T-cell (primary cell): ENCODE results near the gene CHAF1A. TPM values are rescaled to one million over a fixed set of nuclear protein-coding genes. Genes with fewer than 3 reads are reported as not detected.

Experiments used
- ATAC-seq, 4 experiments: fragments of 200-7000 bp in 3 of 4; fragments of 150-1000 bp in 1 of 4; cut with Tn5 transposase; replicated peaks in 1 of 4; 1 replicate in 3 of 4; 2 replicates in 1 of 4; pipeline ENCODE4 v1.10.0; 2021; ENCODE audit warnings: moderate library complexity in 3 of 4, mild to moderate bottlenecking in 2 of 4, moderate number of reproducible peaks in 1 of 4
- CTCF ChIA-PET, 2 donors: fragments of 300-600 bp; sonication (Branson Sonifier 250); formaldehyde crosslinking; loops; one replicate each; lab custom pipeline; 2022; ENCODE audit warnings: antibody characterized with exemption in 2 of 2; lab: Charles Lee
- POLR2A ChIA-PET, 2 donors: fragments of 300-600 bp; sonication (Branson Sonifier 250); formaldehyde crosslinking; loops; one replicate each; lab custom pipeline; 2022; ENCODE audit warnings: antibody characterized with exemption in 2 of 2; lab: Charles Lee
- DNase-seq, 35 experiments: peaks; one replicate each; pipeline versions ENCODE4 v3.0.0 to v3.0.0-alpha.2; 2013 to 2023
- H3K27ac ChIP-seq: one replicate; pipeline ENCODE4 v1.5.1; 2013; ENCODE audit warnings: low read length
- H3K27me3 ChIP-seq, 2 experiments: replicated peaks in 1 of 2; 1 replicate in 1 of 2; 2 replicates in 1 of 2; pipeline versions ENCODE4 v1.6.1 to v1.7.0; 2013; ENCODE audit warnings: low read length in 1 of 2, mixed read lengths in 1 of 2; ENCODE audit not compliant: control insufficient read depth in 2 of 2, insufficient read depth in 2 of 2; ENCODE audit errors: extremely low read depth in 1 of 2
- H3K36me3 ChIP-seq, 2 donors: 1 replicate in 1 of 2; 2 replicates in 1 of 2; pipeline versions ENCODE4 v1.6.1 to v1.7.0; 2013; ENCODE audit warnings: low read length in 1 of 2; ENCODE audit not compliant: control insufficient read depth in 2 of 2, insufficient read depth in 1 of 2; ENCODE audit errors: extremely low read depth in 1 of 2
- H3K4me1 ChIP-seq, 2 experiments: 1 replicate in 1 of 2; 2 replicates in 1 of 2; pipeline versions ENCODE4 v1.6.1 to v1.7.0; 2013; ENCODE audit warnings: low read length in 2 of 2, mixed read lengths in 1 of 2; ENCODE audit not compliant: insufficient read depth in 2 of 2, control insufficient read depth in 1 of 2; ENCODE audit errors: extremely low read depth in 1 of 2
- H3K4me3 ChIP-seq, 2 donors: 1 replicate in 1 of 2; 2 replicates in 1 of 2; pipeline versions ENCODE4 v1.5.1 to v1.7.0; 2013; ENCODE audit warnings: mild to moderate bottlenecking in 2 of 2, low read length in 1 of 2, moderate library complexity in 1 of 2; ENCODE audit not compliant: control insufficient read depth in 1 of 2; ENCODE audit errors: extremely low read depth in 1 of 2
- H3K9me3 ChIP-seq: 2 replicates; pipeline ENCODE4 v1.7.0; 2013
- H3K27ac Mint-ChIP-seq, 2 donors: one replicate each; pipeline ENCODE4 v1.8.0; 2020 to 2021; ENCODE audit warnings: mild to moderate bottlenecking in 2 of 2, mixed read lengths in 2 of 2
- H3K27me3 Mint-ChIP-seq, 2 donors: one replicate each; pipeline ENCODE4 v1.8.0; 2021 to 2022; ENCODE audit warnings: mixed read lengths in 2 of 2
- H3K36me3 Mint-ChIP-seq: one replicate; pipeline ENCODE4 v1.8.0; 2021; ENCODE audit warnings: mixed read lengths
- H3K4me1 Mint-ChIP-seq, 3 donors: one replicate each; pipeline ENCODE4 v1.8.0; 2020 to 2022; ENCODE audit warnings: mixed read lengths in 3 of 3, mild to moderate bottlenecking in 1 of 3
- H3K4me3 Mint-ChIP-seq, 3 donors: one replicate each; pipeline ENCODE4 v1.8.0; 2020 to 2022; ENCODE audit warnings: mild to moderate bottlenecking in 3 of 3, mixed read lengths in 3 of 3, moderate library complexity in 3 of 3
- H3K9me3 Mint-ChIP-seq, 3 donors: one replicate each; pipeline ENCODE4 v1.8.0; 2020 to 2022; ENCODE audit warnings: mixed read lengths in 3 of 3
- WGBS: methylation state at CpG from one replicate; pipeline ENCODE4 v1.1.5; 2013; ENCODE audit warnings: missing lambda C conversion rate; ENCODE audit not compliant: insufficient coverage; 5-methylcytosine and 5-hydroxymethylcytosine counted together
- total RNA-seq, 35 experiments: library from RNA in 6 of 35; stranded (reverse) in 6 of 35; fragments of 120-200 nt in 1 of 35; gene quantifications; one replicate each; pipeline versions ENCODE4 v1.2.1 to v1.2.4 and lab custom pipeline; 2013 to 2026

CHAF1A gene
- total RNA-seq, 5 donors from 2014 or later (not counting 1 experiment from before 2014, with no cell fraction given) = 14.4 to 27.3 (median 16.5) TPM

DNA sequence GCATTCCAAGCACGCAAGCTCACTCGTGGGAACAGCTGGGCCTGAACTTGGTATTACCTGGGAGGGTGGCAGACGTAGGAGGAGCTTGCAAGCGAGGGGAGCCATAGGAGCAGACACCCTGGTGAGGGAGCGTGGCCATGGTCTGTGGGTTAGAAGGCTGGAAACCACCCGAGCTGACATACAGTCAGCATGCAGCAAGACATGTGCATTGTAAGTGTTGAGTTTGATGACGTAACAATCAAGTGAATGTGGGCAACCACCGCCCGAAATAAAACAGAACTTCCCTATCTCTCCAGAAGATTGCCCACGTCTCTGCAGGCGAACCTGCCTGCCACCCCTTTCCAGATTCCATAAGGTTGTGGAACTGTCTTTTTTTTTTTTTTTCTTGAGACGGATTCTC lies 28.3 kb downstream of the CHAF1A start:
- no peaks in the 10 kb centered on the region for H3K27me3 Mint-ChIP-seq
- Histone ChIP-seq H3K4me1 (no peaks in the 10 kb centered on the region), H3K4me3 (no peak overlapping the region), H3K27me3 (no peaks in the 10 kb centered on the region), H3K36me3 (peaks cover 12 to 30% of the 10 kb centered on the region in 2 donors), H3K9me3 (no peaks in the 10 kb centered on the region), H3K27ac (no peak overlapping the region)
- no peaks in the 10 kb centered on the region for H3K9me3 Mint-ChIP-seq
- H3K4me3 Mint-ChIP-seq = no peak overlapping the region
- H3K27ac Mint-ChIP-seq = no peak overlapping the region
- no peak for ATAC-seq
- WGBS = 97% methylated on average over 5 of the region's 12 CpGs
- peaks cover 31% of the 10 kb centered on the region for H3K36me3 Mint-ChIP-seq
- ChIA-PET CTCF (no interaction called here), POLR2A (no interaction called here)
- DNase-seq = peak in 7 of 35 experiments; percentile 6 to 53 (median 17)
- no peaks in the 10 kb centered on the region for H3K4me1 Mint-ChIP-seq

DNA sequence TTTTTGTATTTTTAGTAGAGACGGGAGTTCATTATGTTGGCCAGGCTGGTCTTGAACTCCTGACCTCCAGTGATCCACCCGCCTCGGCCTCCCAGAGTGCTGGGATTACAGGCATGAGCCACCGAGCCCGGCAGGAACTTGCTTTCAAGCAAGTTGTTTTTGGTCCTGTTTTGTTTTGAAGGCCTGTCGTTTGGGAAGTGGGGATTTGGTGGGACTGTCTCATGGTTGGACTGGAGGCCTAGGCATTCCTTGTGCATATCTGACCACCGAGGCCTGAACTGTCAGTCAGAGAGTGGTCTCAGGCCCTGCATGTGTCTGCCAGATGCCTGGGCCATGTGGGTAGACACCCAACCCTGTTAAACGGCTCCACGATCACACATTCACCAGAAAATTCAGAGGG lies 28.9 kb downstream of the CHAF1A start:
- H3K4me1 ChIP-seq = no peaks in the 10 kb centered on the region
- Mint-ChIP-seq H3K9me3 (no peaks in the 10 kb centered on the region), H3K4me3 (no peak overlapping the region), H3K27ac (no peak overlapping the region), H3K27me3 (no peaks in the 10 kb centered on the region), H3K36me3 (peaks cover 31% of the 10 kb centered on the region), H3K4me1 (no peaks in the 10 kb centered on the region)
- peaks cover 12 to 30% of the 10 kb centered on the region in 2 donors for H3K36me3 ChIP-seq
- CTCF ChIA-PET = interaction anchor here in 1 of 2 donors (0.7 kb wide), 1 partner anchor 38 kb away, joined by 3 read pairs; no protein-coding TSS in a partner anchor
- POLR2A ChIA-PET = no interaction called here
- ATAC-seq (no peak), DNase-seq (no peak)
- no peak overlapping the region for H3K27ac ChIP-seq
- H3K4me3 ChIP-seq = no peak overlapping the region
- WGBS = 88% methylated on average over 6 of the region's 9 CpGs
- H3K9me3 ChIP-seq = no peaks in the 10 kb centered on the region
- H3K27me3 ChIP-seq = no peaks in the 10 kb centered on the region

DNA sequence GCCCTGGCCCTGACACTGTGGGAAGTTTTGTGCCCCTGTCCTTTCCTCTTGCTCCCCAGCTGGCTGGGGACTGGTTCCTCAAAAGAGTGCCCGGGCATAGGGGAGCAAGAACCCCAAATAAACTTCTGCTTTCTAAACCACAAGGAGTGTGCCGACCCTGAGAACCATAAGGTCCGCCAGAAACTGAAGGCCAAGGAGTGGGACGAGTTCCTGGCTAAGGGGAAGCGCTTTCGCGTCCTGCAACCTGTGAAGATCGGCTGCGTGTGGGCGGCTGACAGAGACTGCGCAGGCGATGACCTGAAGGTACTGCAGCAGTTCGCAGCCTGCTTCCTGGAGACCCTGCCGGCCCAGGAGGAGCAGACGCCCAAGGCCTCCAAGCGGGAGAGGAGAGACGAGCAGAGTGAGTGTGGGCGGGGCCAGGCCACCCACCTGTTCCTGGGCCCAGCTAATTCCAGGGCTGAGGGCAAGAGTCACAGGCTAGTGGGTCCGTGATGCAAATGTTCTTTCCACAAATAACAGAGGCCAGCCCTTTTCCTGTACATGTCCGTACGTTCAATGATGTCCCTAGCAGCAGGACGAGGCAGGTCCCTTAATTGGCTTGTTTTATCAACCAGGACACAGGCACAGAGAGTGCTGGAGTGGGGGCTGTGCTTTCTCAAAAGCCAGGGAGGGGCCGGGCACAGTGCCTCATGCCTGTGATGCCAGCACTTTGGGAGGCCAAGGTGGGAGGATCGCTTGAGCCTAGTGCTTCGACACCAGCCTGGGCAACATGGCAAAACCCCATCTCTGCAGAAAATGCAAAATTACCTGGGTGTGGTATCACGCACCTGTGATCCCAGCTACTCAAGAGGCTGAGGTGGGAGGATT lies 29.6 kb downstream of the CHAF1A start:
- ChIA-PET CTCF (interaction anchor here in 1 of 2 donors (0.7 kb wide), 1 partner anchor 38 kb away, joined by 3 read pairs; no protein-coding TSS in a partner anchor), POLR2A (no interaction called here)
- Histone ChIP-seq H3K27me3 (no peaks in the 10 kb centered on the region), H3K9me3 (no peaks in the 10 kb centered on the region), H3K27ac (no peak overlapping the region), H3K4me3 (no peak overlapping the region), H3K4me1 (no peaks in the 10 kb centered on the region), H3K36me3 (peaks cover 12 to 30% of the 10 kb centered on the region in 2 donors)
- DNase-seq (peak in 1 of 35 experiments; percentile 32), ATAC-seq (no peak)
- whole genome bisulfite sequencing = 79% methylated on average over 23 of the region's 26 CpGs
- H3K9me3 Mint-ChIP-seq = no peaks in the 10 kb centered on the region
- no peaks in the 10 kb centered on the region for H3K27me3 Mint-ChIP-seq
- no peak overlapping the region for H3K4me3 Mint-ChIP-seq
- H3K36me3 Mint-ChIP-seq = peaks cover 31% of the 10 kb centered on the region
- H3K27ac Mint-ChIP-seq = no peak overlapping the region
- no peaks in the 10 kb centered on the region for H3K4me1 Mint-ChIP-seq

DNA sequence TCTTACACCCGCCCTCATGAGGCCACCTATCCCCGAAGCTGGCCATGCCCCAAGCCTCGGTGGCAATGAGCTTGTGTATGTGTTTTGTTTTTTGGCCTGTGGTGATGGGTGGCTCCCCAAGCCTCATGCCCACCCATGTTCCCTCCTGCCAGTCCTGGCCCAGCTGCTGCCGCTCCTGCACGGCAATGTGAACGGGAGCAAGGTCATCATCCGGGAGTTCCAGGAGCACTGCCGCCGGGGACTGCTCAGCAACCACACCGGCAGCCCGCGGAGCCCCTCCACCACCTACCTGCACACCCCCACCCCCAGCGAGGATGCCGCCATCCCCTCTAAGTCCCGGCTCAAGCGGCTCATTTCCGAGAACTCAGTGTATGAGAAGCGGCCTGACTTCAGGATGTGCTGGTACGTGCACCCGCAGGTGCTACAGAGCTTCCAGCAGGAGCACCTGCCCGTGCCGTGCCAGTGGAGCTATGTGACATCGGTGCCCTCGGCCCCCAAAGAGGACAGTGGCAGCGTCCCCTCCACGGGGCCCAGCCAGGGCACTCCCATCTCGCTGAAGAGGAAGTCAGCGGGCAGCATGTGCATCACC lies 30.6 kb downstream of the CHAF1A start:
- WGBS = 93% methylated on average over 17 of the region's 28 CpGs
- no peaks in the 10 kb centered on the region for H3K4me1 ChIP-seq
- Mint-ChIP-seq H3K4me3 (no peak overlapping the region), H3K4me1 (no peaks in the 10 kb centered on the region), H3K9me3 (no peaks in the 10 kb centered on the region), H3K36me3 (peaks cover 31% of the 10 kb centered on the region), H3K27ac (no peak overlapping the region), H3K27me3 (no peaks in the 10 kb centered on the region)
- ChIA-PET POLR2A (no interaction called here), CTCF (no interaction called here)
- ATAC-seq (no peak), DNase-seq (no peak)
- H3K9me3 ChIP-seq = no peaks in the 10 kb centered on the region
- no peaks in the 10 kb centered on the region for H3K27me3 ChIP-seq
- no peak overlapping the region for H3K4me3 ChIP-seq
- H3K36me3 ChIP-seq = peaks cover 12 to 30% of the 10 kb centered on the region in 2 donors
- H3K27ac ChIP-seq = no peak overlapping the region

DNA sequence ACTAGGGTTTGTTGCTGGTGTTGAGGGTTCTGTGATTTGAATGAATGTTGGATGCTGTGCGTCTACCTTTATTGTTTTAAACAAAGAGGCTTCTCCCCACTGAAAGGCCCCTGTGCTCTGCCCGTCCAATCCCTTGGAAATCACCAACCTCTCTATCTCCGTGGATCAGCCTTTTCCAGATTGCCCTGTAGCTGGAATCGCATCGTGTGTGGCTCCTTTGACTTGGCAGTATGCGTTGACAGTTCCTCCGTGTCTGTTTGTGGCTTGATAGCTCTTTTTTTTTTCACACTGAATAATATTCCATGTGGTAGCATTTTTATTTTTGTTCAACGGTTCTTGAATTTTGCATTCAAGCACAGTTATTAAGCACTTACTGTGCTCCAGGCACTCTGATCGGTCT lies 32.0 kb downstream of the CHAF1A start:
- no peaks in the 10 kb centered on the region for H3K4me1 Mint-ChIP-seq
- peaks cover 30% of the 10 kb centered on the region for H3K36me3 Mint-ChIP-seq
- no peaks in the 10 kb centered on the region for H3K4me1 ChIP-seq
- DNase-seq (no peak), ATAC-seq (no peak)
- 100% methylated on average over 5 of the region's 9 CpGs for WGBS
- H3K27ac Mint-ChIP-seq = no peak overlapping the region
- H3K27me3 Mint-ChIP-seq = no peaks in the 10 kb centered on the region
- H3K4me3 Mint-ChIP-seq = no peak overlapping the region
- no peaks in the 10 kb centered on the region for H3K9me3 ChIP-seq
- no peak overlapping the region for H3K27ac ChIP-seq
- H3K27me3 ChIP-seq = no peaks in the 10 kb centered on the region
- no peak overlapping the region for H3K4me3 ChIP-seq
- no peaks in the 10 kb centered on the region for H3K9me3 Mint-ChIP-seq
- ChIA-PET POLR2A (no interaction called here), CTCF (no interaction called here)
- H3K36me3 ChIP-seq = peaks cover 7 to 27% of the 10 kb centered on the region in 2 donors

DNA sequence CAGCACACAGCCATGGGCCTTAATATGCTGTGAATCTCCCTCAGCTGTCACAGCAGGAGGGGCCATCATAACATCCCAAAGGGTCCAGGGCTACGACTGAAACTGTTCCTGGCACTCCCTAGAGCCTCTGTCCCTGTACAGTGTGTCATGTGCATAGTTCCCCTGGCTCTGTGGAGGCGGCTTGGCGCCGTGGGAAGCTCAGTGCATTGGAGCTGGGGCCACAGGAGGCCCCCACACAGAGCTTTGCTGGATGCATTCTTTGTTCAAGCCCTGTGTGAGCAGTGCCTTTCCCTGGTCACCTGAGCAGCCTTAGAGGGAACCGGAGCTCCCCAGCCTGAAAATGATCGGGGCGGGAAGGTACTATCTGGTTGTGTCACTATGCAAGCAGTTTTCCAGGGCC lies 33.8 kb downstream of the CHAF1A start:
- ChIA-PET CTCF (no interaction called here), POLR2A (no interaction called here)
- no peak for DNase-seq
- no peaks in the 10 kb centered on the region for H3K4me1 ChIP-seq
- ATAC-seq = no peak
- H3K36me3 ChIP-seq = peaks cover 4 to 17% of the 10 kb centered on the region in 2 donors
- no peaks in the 10 kb centered on the region for H3K27me3 ChIP-seq
- no peaks in the 10 kb centered on the region for H3K9me3 Mint-ChIP-seq
- no peak overlapping the region for H3K27ac Mint-ChIP-seq
- H3K36me3 Mint-ChIP-seq = peaks cover 20% of the 10 kb centered on the region
- H3K4me1 Mint-ChIP-seq = no peaks in the 10 kb centered on the region
- H3K27me3 Mint-ChIP-seq = no peaks in the 10 kb centered on the region
- H3K4me3 Mint-ChIP-seq = no peak overlapping the region
- H3K4me3 ChIP-seq = no peak overlapping the region
- no peaks in the 10 kb centered on the region for H3K9me3 ChIP-seq
- no peak overlapping the region for H3K27ac ChIP-seq
- 86% methylated on average over 7 of the region's 7 CpGs for WGBS
